Endothelial cell (in vitro differentiated cells): Measurements from ENCODE around the gene ELOA. TPM values are rescaled to one million over a fixed set of nuclear protein-coding genes. Genes with fewer than 3 reads are reported as not detected.

Experiments used
- DNase-seq: peaks from one replicate; pipeline ENCODE4 v3.0.0; 2021; ENCODE audit warnings: low spot score
- H3K27ac Mint-ChIP-seq: one replicate; pipeline ENCODE4 v1.8.0; 2021; ENCODE audit warnings: mixed read lengths, inconsistent platforms; ENCODE audit not compliant: unreplicated experiment
- H3K27me3 Mint-ChIP-seq: one replicate; pipeline ENCODE4 v1.8.0; 2021; ENCODE audit warnings: mild to moderate bottlenecking, moderate library complexity, mixed read lengths, inconsistent platforms; ENCODE audit not compliant: unreplicated experiment
- H3K36me3 Mint-ChIP-seq: one replicate; pipeline ENCODE4 v1.8.0; 2021; ENCODE audit warnings: mild to moderate bottlenecking, low read depth, mixed read lengths, inconsistent platforms; ENCODE audit not compliant: unreplicated experiment
- H3K4me1 Mint-ChIP-seq: one replicate; pipeline ENCODE4 v1.8.0; 2021; ENCODE audit warnings: mild to moderate bottlenecking, mixed read lengths, inconsistent platforms; ENCODE audit not compliant: unreplicated experiment
- H3K4me3 Mint-ChIP-seq: one replicate; pipeline ENCODE4 v1.8.0; 2021; ENCODE audit warnings: mild to moderate bottlenecking, mixed read lengths, inconsistent platforms; ENCODE audit not compliant: unreplicated experiment
- H3K9me3 Mint-ChIP-seq: one replicate; pipeline ENCODE4 v1.8.0; 2021; ENCODE audit warnings: mixed read lengths, inconsistent platforms; ENCODE audit not compliant: unreplicated experiment
- CTCF ChIP-seq: fragments of 200-600 bp; sonication (generic); IDR thresholded peaks from one replicate; pipeline ENCODE4 v1.5.0; 2021; ENCODE audit warnings: antibody characterized with exemption; ENCODE audit not compliant: unreplicated experiment
- total RNA-seq: library from RNA; stranded (reverse); fragmentation: NEBNext Ultra II Directional; extraction: Animal tissue kit (Norgen Biotek cat#: 25700); gene quantifications from one replicate; pipeline ENCODE4 v1.2.1, GENCODE V29; 2021; ENCODE audit not compliant: unreplicated experiment

Gene ELOA
- total RNA-seq, 1 donor from 2014 or later, result 54.4 TPM

DNA sequence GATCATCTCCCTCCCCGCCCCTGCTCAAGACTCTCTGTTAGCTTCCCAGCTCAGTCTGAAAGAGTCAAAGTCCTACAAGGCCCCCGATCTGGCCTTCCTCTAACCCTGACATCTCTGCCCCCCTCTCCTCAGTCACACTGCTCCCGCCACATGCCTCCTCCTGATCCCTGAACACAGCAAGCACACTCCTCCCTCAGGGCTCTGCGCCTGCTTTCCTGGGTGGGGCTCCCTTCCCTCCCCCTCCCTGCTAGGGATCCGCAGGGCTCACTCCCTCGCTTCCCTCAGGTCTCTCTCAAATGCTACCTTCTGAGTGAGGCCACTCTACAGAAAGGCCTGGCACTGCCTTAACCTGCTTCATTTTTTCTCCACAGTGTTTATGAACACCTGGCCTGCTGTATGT, 63.0 kb downstream of the ELOA start:
- H3K4me3 Mint-ChIP-seq, result peak overlapping the region; percentile 31
- H3K4me1 Mint-ChIP-seq, result peaks cover 25% of the 10 kb centered on the region
- peaks cover 2% of the 10 kb centered on the region for H3K27me3 Mint-ChIP-seq
- TF ChIP-seq CTCF, result no peak
- H3K36me3 Mint-ChIP-seq, result peaks cover 23% of the 10 kb centered on the region
- no peak overlapping the region for H3K27ac Mint-ChIP-seq
- DNase-seq, result no peak
- no peaks in the 10 kb centered on the region for H3K9me3 Mint-ChIP-seq

DNA sequence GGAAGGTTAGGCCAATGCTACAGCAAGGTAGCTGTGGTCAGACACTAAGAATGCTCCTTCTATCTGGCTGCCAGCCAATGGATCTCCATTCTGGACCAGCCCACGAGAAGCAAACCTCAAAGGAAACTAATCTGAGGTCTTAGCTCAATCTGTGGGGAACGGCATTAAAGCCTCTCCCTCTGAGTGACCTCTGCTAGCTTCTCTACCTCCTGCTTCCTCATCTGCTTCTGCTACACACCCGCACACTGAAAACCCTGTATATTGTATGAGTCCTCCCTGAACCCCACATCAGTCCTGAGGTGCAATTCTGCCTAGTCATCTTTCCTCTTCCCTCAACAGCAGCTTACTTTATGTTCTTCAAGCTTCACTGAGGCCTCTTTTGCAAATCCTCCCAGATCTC, 64.2 kb downstream of the ELOA start:
- Mint-ChIP-seq H3K4me3 (peak overlapping the region; percentile 26), H3K36me3 (peaks cover 28% of the 10 kb centered on the region), H3K4me1 (peaks cover 26% of the 10 kb centered on the region), H3K9me3 (no peaks in the 10 kb centered on the region), H3K27me3 (peaks cover 2% of the 10 kb centered on the region), H3K27ac (no peak overlapping the region)
- no peak for DNase-seq
- TF ChIP-seq CTCF, result no peak

GRCh38 chr1:23809751-23810171, 66.5 kb downstream of the ELOA start:
- no peak overlapping the region for H3K27ac Mint-ChIP-seq
- TF ChIP-seq CTCF, result peak; percentile 60
- peak; percentile 84 for DNase-seq
- no peaks in the 10 kb centered on the region for H3K9me3 Mint-ChIP-seq
- no peak overlapping the region for H3K4me3 Mint-ChIP-seq
- peaks cover 2% of the 10 kb centered on the region for H3K27me3 Mint-ChIP-seq
- peaks cover 26% of the 10 kb centered on the region for H3K4me1 Mint-ChIP-seq
- H3K36me3 Mint-ChIP-seq, result peaks cover 25% of the 10 kb centered on the region

DNA sequence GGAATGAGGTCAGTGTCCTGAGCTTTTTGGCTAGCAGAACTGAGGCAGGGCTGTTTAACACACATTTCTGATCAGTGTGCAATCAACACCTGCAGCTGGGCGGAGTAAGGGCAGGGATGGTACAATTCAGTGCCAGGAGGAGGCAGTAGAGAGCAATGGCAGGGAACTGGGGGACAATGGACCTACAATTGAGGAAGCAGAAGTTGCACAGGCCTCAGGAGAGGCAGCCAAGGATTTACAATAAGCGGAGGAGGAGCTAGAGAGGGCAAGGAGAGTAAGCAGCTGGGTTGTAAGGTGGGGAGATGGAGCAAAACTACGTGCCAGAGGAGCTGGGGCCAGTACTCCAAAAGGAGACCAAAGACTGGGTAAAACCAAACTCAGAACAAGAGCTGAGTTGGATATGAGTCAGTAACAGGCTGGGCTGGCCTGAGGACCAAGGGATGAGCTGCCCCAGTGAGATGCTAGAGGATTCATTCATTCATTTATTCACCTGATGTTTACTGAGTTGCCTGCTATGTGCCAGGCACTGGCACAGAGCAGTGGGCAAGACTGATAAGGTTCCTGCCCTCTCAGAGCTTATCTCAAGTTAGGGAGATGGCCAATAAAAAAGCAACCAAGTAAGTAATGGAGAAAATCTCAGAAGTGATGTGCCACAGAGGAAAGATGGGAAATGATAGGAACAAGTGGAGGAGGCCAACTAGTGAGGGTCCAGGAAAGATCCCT, 67.7 kb downstream of the ELOA start:
- Mint-ChIP-seq H3K36me3 (peaks cover 25% of the 10 kb centered on the region), H3K4me1 (peaks cover 26% of the 10 kb centered on the region), H3K9me3 (no peaks in the 10 kb centered on the region), H3K27me3 (peaks cover 2% of the 10 kb centered on the region), H3K4me3 (no peak overlapping the region), H3K27ac (no peak overlapping the region)
- peak; percentile 65 for TF ChIP-seq CTCF
- peak; percentile 71 for DNase-seq

Other genes with a start within 250 kb of the ELOA start
- gene E2F2, start 212.2 kb upstream of the ELOA start, total RNA-seq, result 0.69 TPM
- gene ID3, start 184.0 kb upstream of the ELOA start, total RNA-seq, result 240 TPM
- 1,285 TPM for gene RPL11, start 51.7 kb upstream of the ELOA start, total RNA-seq
- 35.4 TPM for gene PITHD1, start 34.9 kb downstream of the ELOA start, total RNA-seq
- gene LYPLA2, start 47.7 kb downstream of the ELOA start, total RNA-seq, result 138 TPM
- 33.9 TPM for gene GALE, start 57.3 kb downstream of the ELOA start, total RNA-seq
- 30.0 TPM for gene HMGCL, start 82.0 kb downstream of the ELOA start, total RNA-seq
- gene FUCA1, start 124.8 kb downstream of the ELOA start, total RNA-seq, result 6.1 TPM
- gene CNR2, start 169.9 kb downstream of the ELOA start, total RNA-seq, result not detected
- 113 TPM for gene PNRC2, start 216.4 kb downstream of the ELOA start, total RNA-seq
- gene SRSF10, start 236.9 kb downstream of the ELOA start, total RNA-seq, result 101 TPM